GM12878 (cell line): Measurements from ENCODE around the gene RASSF4. TPM values are rescaled to one million over a fixed set of nuclear protein-coding genes. Genes with fewer than 3 reads are reported as not detected.

ENCODE experiments used
- GABPA ChIP-seq: IDR thresholded peaks from 2 replicates; pipeline ENCODE4 v1.6.1; 2014; ENCODE audit warnings: antibody characterized with exemption, low read depth, mild to moderate bottlenecking, inconsistent platforms
- IKZF2 ChIP-seq, 2 experiments: fragments of 450-650 bp; IDR thresholded peaks; 2 replicates each; pipeline ENCODE4 v1.6.1; 2017; ENCODE audit warnings: mild to moderate bottlenecking in 2 of 2, moderate library complexity in 2 of 2
- MTA2 ChIP-seq: fragments of 450-650 bp; IDR thresholded peaks from 2 replicates; pipeline ENCODE4 v1.6.1; 2016; ENCODE audit warnings: low read depth, mild to moderate bottlenecking, moderate library complexity
- NBN ChIP-seq: fragments of 450-650 bp; IDR thresholded peaks from 2 replicates; pipeline ENCODE4 v1.6.1; 2016
- NFYA ChIP-seq: IDR thresholded peaks from 2 replicates; pipeline ENCODE4 v1.6.1; 2011; ENCODE audit warnings: low read depth, mild to moderate bottlenecking, low read length, improper control_type of control experiment, borderline replicate concordance
- SPI1 ChIP-seq: IDR thresholded peaks from 2 replicates; pipeline ENCODE4 v1.6.1; 2011; ENCODE audit warnings: low read depth, mild to moderate bottlenecking, low read length, moderate library complexity, borderline replicate concordance; ENCODE audit not compliant: insufficient read depth
- polyA plus RNA-seq, 11 experiments: library from polyadenylated mRNA; depleted of rRNA in 4 of 11; unstranded in 6 of 11; stranded (reverse) in 5 of 11; fragments of >200 nt; fragmentation: Nextera tagmentation in 4 of 11; fragmentation: Illumina TruSeq in 1 of 11; extraction: Ambion mirVana in 4 of 11; extraction: Trizol in 1 of 11; gene quantifications; 1 replicate in 1 of 11; 2 replicates in 10 of 11; pipeline versions ENCODE4 v1.2.1 to v1.2.3, GENCODE V29; 2011 to 2016; ENCODE audit warnings: inconsistent platforms in 2 of 11, missing spikeins in 2 of 11, low read depth in 1 of 11
- total RNA-seq, 4 experiments: library from RNA; depleted of rRNA in 3 of 4; stranded (reverse); fragments of >200 nt in 3 of 4; fragmentation: Illumina TruSeq in 1 of 4; extraction: Trizol in 1 of 4; gene quantifications; 2 replicates each; pipeline versions ENCODE4 v1.2.1 to v1.2.3, GENCODE V29; 2013 to 2021
- TF ChIP-seq, protein P1 (sequence below): fragments of 450-650 bp; IDR thresholded peaks from 2 replicates; pipeline ENCODE4 v1.6.1; 2017; ENCODE audit warnings: mild to moderate bottlenecking, moderate library complexity
- TF ChIP-seq, protein P2 (sequence below): IDR thresholded peaks from 2 replicates; pipeline ENCODE4 v1.6.1; 2011; ENCODE audit warnings: mild to moderate bottlenecking, low read depth, low read length, moderate library complexity; ENCODE audit not compliant: insufficient replicate concordance

RASSF4 gene
- total and polyA plus RNA-seq, 10 of the 15 experiments (the other 5 are each of a cell fraction or from before 2014, with no cell fraction given) = 3.7 to 71.1 (median 16.8) TPM

DNA sequence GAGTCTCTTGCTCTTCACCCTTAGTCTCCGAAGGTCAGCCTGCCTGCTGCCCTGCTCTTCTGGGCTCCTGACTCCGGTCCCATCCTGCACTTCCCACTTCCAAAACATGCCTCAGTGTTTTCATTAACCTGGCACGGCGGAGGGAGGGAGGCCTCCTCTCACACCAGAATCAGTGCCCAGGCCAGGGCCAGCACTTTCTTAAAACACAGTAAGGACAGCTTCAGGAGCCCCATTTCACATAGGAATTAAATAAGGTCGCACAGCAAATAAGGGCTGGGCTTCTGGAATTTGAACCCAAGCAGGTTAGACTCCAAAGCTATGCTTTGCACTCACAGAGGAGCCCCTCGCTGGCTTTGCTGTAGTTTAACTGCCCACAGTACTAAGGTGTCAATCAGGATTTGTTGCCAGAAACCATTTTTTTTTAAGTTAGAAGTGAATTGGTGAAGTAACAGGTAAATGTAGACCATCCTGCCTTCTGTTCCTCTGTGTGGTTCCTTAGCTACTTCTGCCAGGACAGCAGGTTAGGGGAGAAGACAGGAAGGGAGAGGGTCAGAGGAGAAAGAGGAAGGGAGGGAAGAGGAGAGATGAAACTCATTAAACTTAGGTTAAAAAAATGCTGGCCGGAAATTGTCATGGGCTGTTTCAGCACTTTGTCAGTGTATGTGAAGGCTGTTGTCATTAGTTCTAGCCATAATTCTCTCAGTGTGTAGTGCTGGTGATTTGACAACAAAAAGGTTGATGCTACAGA lies 1.1 kb downstream of the RASSF4 start (continued):
- TF ChIP-seq, protein P1, sequence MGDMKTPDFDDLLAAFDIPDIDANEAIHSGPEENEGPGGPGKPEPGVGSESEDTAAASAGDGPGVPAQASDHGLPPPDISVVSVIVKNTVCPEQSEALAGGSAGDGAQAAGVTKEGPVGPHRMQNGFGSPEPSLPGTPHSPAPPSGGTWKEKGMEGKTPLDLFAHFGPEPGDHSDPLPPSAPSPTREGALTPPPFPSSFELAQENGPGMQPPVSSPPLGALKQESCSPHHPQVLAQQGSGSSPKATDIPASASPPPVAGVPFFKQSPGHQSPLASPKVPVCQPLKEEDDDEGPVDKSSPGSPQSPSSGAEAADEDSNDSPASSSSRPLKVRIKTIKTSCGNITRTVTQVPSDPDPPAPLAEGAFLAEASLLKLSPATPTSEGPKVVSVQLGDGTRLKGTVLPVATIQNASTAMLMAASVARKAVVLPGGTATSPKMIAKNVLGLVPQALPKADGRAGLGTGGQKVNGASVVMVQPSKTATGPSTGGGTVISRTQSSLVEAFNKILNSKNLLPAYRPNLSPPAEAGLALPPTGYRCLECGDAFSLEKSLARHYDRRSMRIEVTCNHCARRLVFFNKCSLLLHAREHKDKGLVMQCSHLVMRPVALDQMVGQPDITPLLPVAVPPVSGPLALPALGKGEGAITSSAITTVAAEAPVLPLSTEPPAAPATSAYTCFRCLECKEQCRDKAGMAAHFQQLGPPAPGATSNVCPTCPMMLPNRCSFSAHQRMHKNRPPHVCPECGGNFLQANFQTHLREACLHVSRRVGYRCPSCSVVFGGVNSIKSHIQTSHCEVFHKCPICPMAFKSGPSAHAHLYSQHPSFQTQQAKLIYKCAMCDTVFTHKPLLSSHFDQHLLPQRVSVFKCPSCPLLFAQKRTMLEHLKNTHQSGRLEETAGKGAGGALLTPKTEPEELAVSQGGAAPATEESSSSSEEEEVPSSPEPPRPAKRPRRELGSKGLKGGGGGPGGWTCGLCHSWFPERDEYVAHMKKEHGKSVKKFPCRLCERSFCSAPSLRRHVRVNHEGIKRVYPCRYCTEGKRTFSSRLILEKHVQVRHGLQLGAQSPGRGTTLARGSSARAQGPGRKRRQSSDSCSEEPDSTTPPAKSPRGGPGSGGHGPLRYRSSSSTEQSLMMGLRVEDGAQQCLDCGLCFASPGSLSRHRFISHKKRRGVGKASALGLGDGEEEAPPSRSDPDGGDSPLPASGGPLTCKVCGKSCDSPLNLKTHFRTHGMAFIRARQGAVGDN = peak; percentile 80
- peak; percentile 66 for TF ChIP-seq NBN
- TF ChIP-seq IKZF2 (IDR thresholded peaks at IDR 0.05) = peak; percentile 32 to 35; a peak in 2 of 4 replicates
- 0 out of 2 replicates have a peak, but pooled peaks have one; percentile 32 for TF ChIP-seq GABPA
- TF ChIP-seq NFYA = no peak
- peak; percentile 24; the same call in 1 of the 2 replicates for TF ChIP-seq SPI1
- TF ChIP-seq, protein P2, sequence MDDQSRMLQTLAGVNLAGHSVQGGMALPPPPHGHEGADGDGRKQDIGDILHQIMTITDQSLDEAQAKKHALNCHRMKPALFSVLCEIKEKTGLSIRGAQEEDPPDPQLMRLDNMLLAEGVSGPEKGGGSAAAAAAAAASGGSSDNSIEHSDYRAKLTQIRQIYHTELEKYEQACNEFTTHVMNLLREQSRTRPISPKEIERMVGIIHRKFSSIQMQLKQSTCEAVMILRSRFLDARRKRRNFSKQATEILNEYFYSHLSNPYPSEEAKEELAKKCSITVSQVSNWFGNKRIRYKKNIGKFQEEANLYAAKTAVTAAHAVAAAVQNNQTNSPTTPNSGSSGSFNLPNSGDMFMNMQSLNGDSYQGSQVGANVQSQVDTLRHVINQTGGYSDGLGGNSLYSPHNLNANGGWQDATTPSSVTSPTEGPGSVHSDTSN = peak; percentile 42
- TF ChIP-seq MTA2 = peak; percentile 56
